Cardiac fibroblast (primary cell): Measurements from ENCODE around the gene RERE.

Experiments used
- DNase-seq, 2 donors: peaks; one replicate each; pipeline versions ENCODE4 v3.0.0 to v3.0.0-alpha.2; 2010; ENCODE audit warnings: low read depth in 2 of 2
- H3K4me3 ChIP-seq, 2 donors: replicated peaks in 1 of 2; 1 replicate in 1 of 2; 2 replicates in 1 of 2; pipeline ENCODE4 v1.5.1; 2011; ENCODE audit warnings: low read depth in 2 of 2, low read length in 2 of 2, mild to moderate bottlenecking in 2 of 2, moderate library complexity in 1 of 2
- CTCF ChIP-seq: IDR thresholded peaks from one replicate; pipeline ENCODE4 v1.5.1; 2011; ENCODE audit warnings: low read depth, mild to moderate bottlenecking, low read length, inconsistent platforms

The RERE gene

GRCh38 chr1:8438489-8438888 is 379.0 kb downstream of the RERE start:
- peak in 1 of 2 donors; percentile 48 for DNase-seq
- TF ChIP-seq CTCF: no peak
- no peak overlapping the region for H3K4me3 ChIP-seq

- H3K4me3 ChIP-seq: no peak overlapping the region
- no peak for DNase-seq
- TF ChIP-seq CTCF: no peak
Observed at GRCh38 chr1:8437347-8437746, 380.1 kb downstream of the RERE start.

DNA sequence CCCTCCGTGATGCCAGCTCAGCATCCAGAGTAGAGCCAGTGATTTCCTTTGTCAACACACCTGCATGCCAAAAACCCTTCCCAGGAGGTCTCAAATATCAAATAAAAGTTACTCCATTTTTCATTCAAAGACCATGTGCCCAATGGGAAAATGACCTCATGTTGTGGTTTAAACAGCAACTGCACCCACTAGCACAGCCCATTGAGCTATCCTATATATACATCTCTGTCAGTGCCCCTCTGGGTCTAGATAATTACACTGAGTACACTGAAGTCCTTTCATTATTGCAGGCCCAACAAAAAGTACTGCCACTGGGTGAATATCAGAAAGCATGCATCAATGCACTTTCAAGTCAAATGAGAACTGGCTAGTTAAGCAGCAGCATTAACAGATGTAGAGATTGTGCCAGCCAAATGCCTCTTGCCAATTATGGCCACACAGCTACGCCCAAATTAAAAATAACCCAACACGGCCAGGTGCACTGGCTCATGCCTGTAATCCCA is 381.8 kb downstream of the RERE start:
- H3K4me3 ChIP-seq: no peak overlapping the region
- DNase-seq: no peak
- TF ChIP-seq CTCF: no peak

DNA sequence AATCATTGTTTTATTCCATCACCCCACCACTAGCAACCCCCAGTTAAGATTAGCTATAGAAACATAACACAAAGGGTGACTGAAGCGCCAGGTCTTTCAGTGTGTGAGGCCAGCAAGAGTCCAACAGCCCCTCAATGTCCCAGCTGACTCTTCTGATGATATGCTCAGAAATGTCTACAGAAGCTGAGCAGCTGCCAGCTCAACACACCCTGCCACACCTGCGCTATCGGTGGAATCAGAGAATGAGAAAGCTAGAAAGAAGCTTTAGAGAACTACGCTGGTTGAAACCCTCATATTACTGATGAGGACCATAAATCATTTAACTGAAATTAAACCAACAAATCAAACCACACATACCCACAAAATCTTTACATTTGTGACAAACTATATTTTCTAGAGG is 383.3 kb downstream of the RERE start:
- no peak for DNase-seq
- no peak overlapping the region for H3K4me3 ChIP-seq
- no peak for TF ChIP-seq CTCF

DNA sequence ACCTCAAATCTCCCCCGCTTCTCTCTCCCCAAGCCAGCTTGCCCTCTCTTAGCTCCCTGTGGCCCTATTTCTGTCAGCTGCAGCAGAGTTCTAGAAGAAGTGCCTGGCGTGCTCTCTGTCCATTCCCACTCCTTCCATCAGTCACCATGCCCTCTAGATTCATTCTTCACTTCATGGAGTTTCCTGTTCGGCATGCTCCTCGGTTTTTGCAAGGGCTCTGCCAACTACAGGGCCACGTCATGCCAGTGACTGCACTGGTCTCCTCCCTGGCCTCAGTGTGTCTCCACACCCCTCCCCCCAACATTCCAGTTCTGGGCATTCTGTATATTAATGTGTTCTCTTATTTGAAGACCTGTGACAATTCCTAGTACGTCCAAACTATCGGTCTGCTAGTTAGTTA is 385.7 kb downstream of the RERE start:
- no peak for TF ChIP-seq CTCF
- H3K4me3 ChIP-seq: no peak overlapping the region
- no peak for DNase-seq

DNA sequence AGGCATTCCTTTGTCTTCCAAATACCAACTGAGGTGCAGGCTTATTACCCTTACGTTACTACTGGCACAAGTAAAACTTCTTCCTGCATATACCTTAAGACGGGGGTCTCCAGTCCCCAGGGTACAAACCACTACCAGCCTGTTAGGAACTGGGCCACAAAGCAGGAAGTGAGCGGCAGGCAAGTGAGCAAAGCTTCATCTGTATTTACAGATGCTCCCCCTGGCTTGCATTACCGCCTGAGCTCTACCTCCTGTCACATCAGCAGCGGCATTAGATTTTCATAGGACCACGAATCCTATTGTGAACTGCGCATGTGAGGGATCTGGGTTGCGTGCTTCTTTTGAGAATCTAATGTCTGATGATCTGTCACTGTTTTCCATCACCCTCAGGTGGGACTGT is 386.4 kb downstream of the RERE start:
- DNase-seq: no peak
- TF ChIP-seq CTCF: no peak
- no peak overlapping the region for H3K4me3 ChIP-seq

- H3K4me3 ChIP-seq: no peak overlapping the region
- no peak for DNase-seq
- TF ChIP-seq CTCF: no peak
Observed at GRCh38 chr1:8430476-8430875, 387.0 kb downstream of the RERE start.
